Trophoblast cell (in vitro differentiated cells and primary cell): ENCODE data around the gene PLAAT2.
"Not testable (repeated sequence)": the region's sequence is repeated elsewhere in the genome, so short reads cannot be mapped to it uniquely, and the experiment has no call there.

Experiments used
- DNase-seq, 2 donors: peaks; one replicate each; pipeline ENCODE4 v3.0.0-alpha.2; 2016
- H2AFZ ChIP-seq: 2 replicates; pipeline ENCODE4 v1.6.1; 2013; ENCODE audit warnings: low read length, moderate library complexity, mild to moderate bottlenecking; ENCODE audit not compliant: insufficient read depth, poor library complexity
- H2AK5ac ChIP-seq: 2 replicates; pipeline ENCODE4 v1.6.1; 2013; ENCODE audit warnings: mild to moderate bottlenecking, low read length
- H2BK120ac ChIP-seq: 2 replicates; pipeline ENCODE4 v1.6.1; 2013; ENCODE audit warnings: low read length, mild to moderate bottlenecking, moderate library complexity; ENCODE audit not compliant: insufficient read depth, poor library complexity
- H2BK12ac ChIP-seq: 2 replicates; pipeline ENCODE4 v1.6.1; 2013; ENCODE audit warnings: mild to moderate bottlenecking, low read length, moderate library complexity
- H2BK5ac ChIP-seq: 2 replicates; pipeline ENCODE4 v1.6.1; 2013; ENCODE audit warnings: low read length, low read depth, moderate library complexity, mild to moderate bottlenecking; ENCODE audit not compliant: poor library complexity
- H3K14ac ChIP-seq: 2 replicates; pipeline ENCODE4 v1.6.1; 2013; ENCODE audit warnings: mild to moderate bottlenecking, low read length
- H3K18ac ChIP-seq: 2 replicates; pipeline ENCODE4 v1.6.1; 2013; ENCODE audit warnings: mild to moderate bottlenecking, low read length
- H3K23ac ChIP-seq: 2 replicates; pipeline ENCODE4 v1.6.1; 2013; ENCODE audit warnings: low read length
- H3K27ac ChIP-seq: 2 replicates; pipeline ENCODE4 v1.5.1; 2013; ENCODE audit warnings: low read depth, mild to moderate bottlenecking, inconsistent platforms, low read length, moderate library complexity
- H3K27me3 ChIP-seq: 2 replicates; pipeline ENCODE4 v1.6.1; 2013; ENCODE audit warnings: inconsistent platforms, mild to moderate bottlenecking, low read length, moderate library complexity; ENCODE audit not compliant: insufficient read depth
- H3K36me3 ChIP-seq, 2 experiments: 1 replicate in 1 of 2; 2 replicates in 1 of 2; pipeline ENCODE4 v1.6.1; 2013; ENCODE audit warnings: low read length in 2 of 2, mild to moderate bottlenecking in 2 of 2, moderate library complexity in 1 of 2; ENCODE audit not compliant: insufficient read depth in 2 of 2, control insufficient read depth in 1 of 2
- H3K4ac ChIP-seq: 2 replicates; pipeline ENCODE4 v1.6.1; 2013; ENCODE audit warnings: low read depth, mild to moderate bottlenecking, low read length, moderate library complexity
- H3K4me1 ChIP-seq, 2 experiments: 1 replicate in 1 of 2; 2 replicates in 1 of 2; pipeline ENCODE4 v1.6.1; 2013; ENCODE audit warnings: low read length in 2 of 2, mild to moderate bottlenecking in 2 of 2, moderate library complexity in 1 of 2; ENCODE audit not compliant: insufficient read depth in 2 of 2, control insufficient read depth in 1 of 2
- H3K4me2 ChIP-seq: 2 replicates; pipeline ENCODE4 v1.6.1; 2013; ENCODE audit warnings: inconsistent platforms, mild to moderate bottlenecking, low read length, moderate library complexity
- H3K4me3 ChIP-seq: 2 replicates; pipeline ENCODE4 v1.5.1; 2013; ENCODE audit warnings: mild to moderate bottlenecking, low read depth, low read length, inconsistent platforms
- H3K79me1 ChIP-seq: one replicate; pipeline ENCODE4 v1.6.1; 2013; ENCODE audit warnings: low read length
- H3K79me2 ChIP-seq: 2 replicates; pipeline ENCODE4 v1.6.1; 2013; ENCODE audit warnings: low read length, mild to moderate bottlenecking; ENCODE audit not compliant: control insufficient read depth, insufficient read depth, poor library complexity
- H3K9ac ChIP-seq: 2 replicates; pipeline ENCODE4 v1.6.1; 2013; ENCODE audit warnings: mild to moderate bottlenecking, low read length
- H3K9me3 ChIP-seq: 2 replicates; pipeline ENCODE4 v1.6.1; 2013; ENCODE audit warnings: low read depth, mild to moderate bottlenecking, control low read depth, inconsistent platforms, low read length; ENCODE audit not compliant: insufficient read depth
- H4K12ac ChIP-seq: 2 replicates; pipeline ENCODE4 v1.6.1; 2013; ENCODE audit warnings: low read depth, mild to moderate bottlenecking, low read length, moderate library complexity
- H4K8ac ChIP-seq: 2 replicates; pipeline ENCODE4 v1.6.1; 2013; ENCODE audit warnings: low read depth, mild to moderate bottlenecking, low read length, moderate library complexity
- H4K91ac ChIP-seq: one replicate; pipeline ENCODE4 v1.6.1; 2013; ENCODE audit warnings: low read depth, mild to moderate bottlenecking, low read length, moderate library complexity
- WGBS: extraction: QIAGEN DNeasy Blood & Tissue Kit; methylation state at CpG from one replicate; pipeline ENCODE4 v1.1.7; 2013; ENCODE audit warnings: missing lambda C conversion rate; ENCODE audit not compliant: insufficient read length, insufficient coverage; ENCODE audit errors: extremely low coverage; 5-methylcytosine and 5-hydroxymethylcytosine counted together

The PLAAT2 gene

DNA sequence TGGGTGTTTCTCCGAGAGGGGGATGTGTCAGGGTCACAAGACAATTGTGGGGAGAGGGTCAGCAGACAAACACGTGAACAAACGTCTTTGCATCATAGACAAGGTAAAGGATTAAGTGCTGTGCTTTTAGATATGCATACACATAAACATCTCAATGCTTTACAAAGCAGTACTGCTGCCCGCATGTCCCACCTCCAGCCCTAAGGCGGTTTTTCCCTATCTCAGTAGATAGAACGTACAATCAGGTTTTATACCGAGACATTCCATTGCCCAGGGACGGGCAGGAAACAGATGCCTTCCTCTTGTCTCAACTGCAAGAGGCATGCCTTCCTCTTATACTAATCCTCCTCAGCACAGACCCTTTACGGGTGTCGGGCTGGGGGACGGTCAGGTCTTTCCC lies 35.0 kb downstream of the PLAAT2 start:
- not testable (repeated sequence) for H3K36me3 ChIP-seq, H3K23ac ChIP-seq

DNA sequence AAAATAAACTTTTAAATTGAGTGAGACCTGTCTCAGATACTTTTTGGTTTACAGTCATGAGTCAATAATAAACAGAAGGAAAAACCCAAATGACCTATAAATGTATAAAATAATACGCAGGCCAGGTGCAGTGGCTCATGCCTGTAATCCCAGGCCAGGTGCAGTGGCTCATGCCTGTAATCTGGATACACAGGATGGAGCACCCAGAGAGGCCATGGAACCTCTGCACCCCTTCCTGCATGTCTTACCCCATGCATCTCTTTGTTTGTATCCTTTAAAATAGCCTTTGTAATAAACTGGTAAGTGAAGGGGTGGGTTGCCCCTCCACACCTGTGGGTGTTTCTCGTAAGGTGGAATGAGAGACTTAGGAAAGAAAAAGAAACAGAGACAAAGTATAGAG lies 35.5 kb downstream of the PLAAT2 start:
- H3K9ac ChIP-seq: no peak overlapping the region
- H2BK120ac ChIP-seq: no peak overlapping the region
- peak overlapping the region; percentile 31 for H2BK5ac ChIP-seq
- H3K4me1 ChIP-seq: peaks cover under 1 to 9% of the 10 kb centered on the region in 2 experiments
- no peaks in the 10 kb centered on the region for H3K27me3 ChIP-seq
- no peaks in the 10 kb centered on the region for H3K36me3 ChIP-seq
- H3K27ac ChIP-seq: peak overlapping the region; percentile 14
- no peak overlapping the region for H3K4ac ChIP-seq
- peak overlapping the region; percentile 64 for H4K91ac ChIP-seq
- H2AFZ ChIP-seq: no peak overlapping the region
- no peak overlapping the region for H3K14ac ChIP-seq
- H2AK5ac ChIP-seq: no peak overlapping the region
- no peak overlapping the region for H3K23ac ChIP-seq
- WGBS: no CpG with 5 or more reads among the region's 2 CpGs
- H2BK12ac ChIP-seq: peak overlapping the region; percentile 37
- peaks cover 1% of the 10 kb centered on the region for H3K9me3 ChIP-seq
- H4K8ac ChIP-seq: peak overlapping the region; percentile 13
- H3K4me3 ChIP-seq: no peak overlapping the region
- no peak overlapping the region for H3K4me2 ChIP-seq
- no peak overlapping the region for H3K18ac ChIP-seq
- H3K79me1 ChIP-seq: peaks cover 6% of the 10 kb centered on the region
- no peak for DNase-seq
- no peak overlapping the region for H4K12ac ChIP-seq
- H3K79me2 ChIP-seq: no peaks in the 10 kb centered on the region

More for the DNA sequence above, 35.0 kb downstream of the PLAAT2 start:
- not testable (repeated sequence) for H3K27me3 ChIP-seq, H3K79me1 ChIP-seq, DNase-seq, H3K18ac ChIP-seq, H2AFZ ChIP-seq, H2BK5ac ChIP-seq, H4K8ac ChIP-seq, H3K4me3 ChIP-seq, H2AK5ac ChIP-seq, H4K91ac ChIP-seq, H4K12ac ChIP-seq, H3K9me3 ChIP-seq, H3K79me2 ChIP-seq, H2BK120ac ChIP-seq, H3K9ac ChIP-seq, H3K27ac ChIP-seq, H2BK12ac ChIP-seq, H3K14ac ChIP-seq, H3K4me2 ChIP-seq, H3K4ac ChIP-seq
- peaks cover 4 to 13% of the 10 kb centered on the region in 2 experiments for H3K4me1 ChIP-seq
- no CpG with 5 or more reads among the region's 11 CpGs for WGBS

DNA sequence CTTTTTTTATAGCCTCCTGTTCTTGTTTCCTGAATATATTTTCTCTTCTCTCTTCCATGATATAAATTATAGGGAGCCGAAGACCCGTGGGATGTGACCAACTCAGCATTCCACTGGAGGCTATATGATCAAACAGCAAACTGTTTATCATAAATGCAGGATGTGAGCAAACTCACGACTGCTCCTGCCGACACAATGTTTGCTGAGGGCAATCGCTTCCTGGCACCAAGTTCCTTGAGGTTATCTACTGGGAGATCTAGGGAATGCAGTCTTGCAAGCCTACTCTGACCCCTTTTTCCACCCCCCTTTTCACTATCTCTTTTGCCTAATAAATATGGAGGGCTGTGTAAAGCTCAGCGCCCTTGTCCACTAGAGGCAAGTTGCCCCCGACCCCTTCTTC lies 40.0 kb downstream of the PLAAT2 start:
- no CpG with 5 or more reads among the region's 7 CpGs for WGBS
- no peak overlapping the region for H3K4me2 ChIP-seq
- no peaks in the 10 kb centered on the region for H3K36me3 ChIP-seq
- no peak overlapping the region for H3K4me3 ChIP-seq
- H4K12ac ChIP-seq: no peak overlapping the region
- H3K27me3 ChIP-seq: no peaks in the 10 kb centered on the region
- no peak overlapping the region for H2AFZ ChIP-seq
- no peaks in the 10 kb centered on the region for H3K79me1 ChIP-seq
- H3K4ac ChIP-seq: no peak overlapping the region
- H3K27ac ChIP-seq: no peak overlapping the region
- H3K9ac ChIP-seq: no peak overlapping the region
- H2AK5ac ChIP-seq: no peak overlapping the region
- H2BK5ac ChIP-seq: peak overlapping the region; percentile 64
- H3K23ac ChIP-seq: no peak overlapping the region
- H3K18ac ChIP-seq: no peak overlapping the region
- H3K4me1 ChIP-seq: peaks cover 0 to 1% of the 10 kb centered on the region in 2 experiments
- H2BK12ac ChIP-seq: no peak overlapping the region
- no peak overlapping the region for H3K14ac ChIP-seq
- DNase-seq: peak; percentile 14 to 55
- peak overlapping the region; percentile 52 for H4K91ac ChIP-seq
- H2BK120ac ChIP-seq: no peak overlapping the region
- no peaks in the 10 kb centered on the region for H3K79me2 ChIP-seq
- peaks cover 1% of the 10 kb centered on the region for H3K9me3 ChIP-seq
- no peak overlapping the region for H4K8ac ChIP-seq

DNA sequence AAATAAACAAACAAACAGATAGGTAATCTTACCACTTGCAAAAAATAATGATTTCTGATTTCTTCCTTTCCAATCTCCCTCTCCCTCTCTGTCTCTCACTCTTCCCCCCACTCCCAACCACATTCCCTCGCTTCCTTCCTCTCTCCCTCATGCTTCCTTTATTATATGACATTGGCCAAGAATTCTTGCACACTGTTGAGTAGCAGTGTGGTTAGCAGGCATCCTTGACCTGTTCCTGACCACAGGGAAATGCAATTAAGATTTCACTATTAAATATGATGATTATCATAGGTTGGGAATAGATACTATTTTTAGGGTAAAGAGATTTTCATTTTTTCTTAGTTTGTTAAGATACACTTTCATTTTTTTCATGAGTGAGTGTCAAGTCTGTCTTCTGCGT lies 41.3 kb downstream of the PLAAT2 start:
- H3K18ac ChIP-seq: no peak overlapping the region
- H3K4me2 ChIP-seq: no peak overlapping the region
- DNase-seq: no peak
- no peak overlapping the region for H3K9ac ChIP-seq
- no peak overlapping the region for H2BK5ac ChIP-seq
- 100% methylated on average over 1 of the region's 2 CpGs for WGBS
- H3K79me2 ChIP-seq: no peaks in the 10 kb centered on the region
- H3K79me1 ChIP-seq: no peaks in the 10 kb centered on the region
- no peak overlapping the region for H3K14ac ChIP-seq
- no peak overlapping the region for H2AK5ac ChIP-seq
- H3K4me1 ChIP-seq: peaks cover 0 to 1% of the 10 kb centered on the region in 2 experiments
- H3K4me3 ChIP-seq: no peak overlapping the region
- no peak overlapping the region for H3K27ac ChIP-seq
- H4K91ac ChIP-seq: peak overlapping the region; percentile 52
- H3K23ac ChIP-seq: no peak overlapping the region
- no peaks in the 10 kb centered on the region for H3K27me3 ChIP-seq
- H3K36me3 ChIP-seq: no peaks in the 10 kb centered on the region
- H3K9me3 ChIP-seq: peaks cover 1% of the 10 kb centered on the region
- H2BK12ac ChIP-seq: no peak overlapping the region
- no peak overlapping the region for H4K12ac ChIP-seq
- no peak overlapping the region for H4K8ac ChIP-seq
- H2AFZ ChIP-seq: no peak overlapping the region
- no peak overlapping the region for H3K4ac ChIP-seq
- no peak overlapping the region for H2BK120ac ChIP-seq
